HG03432 (cell line): ENCODE measurements around the gene NBEAL2.
"Not testable (repeated sequence)": the region's sequence is repeated elsewhere in the genome, so short reads cannot be mapped to it uniquely, and the experiment has no call there.

Experiments
- ATAC-seq: cut with Tn5 transposase; IDR thresholded peaks from one replicate; pipeline ENCODE4 v1.9.1; 2021; ENCODE audit warnings: mild to moderate bottlenecking, moderate library complexity; ENCODE audit not compliant: unreplicated experiment

Gene NBEAL2

GRCh38 chr3:47037302-47037701 lies 57.8 kb downstream of the NBEAL2 start:
- not testable (repeated sequence) for ATAC-seq

DNA sequence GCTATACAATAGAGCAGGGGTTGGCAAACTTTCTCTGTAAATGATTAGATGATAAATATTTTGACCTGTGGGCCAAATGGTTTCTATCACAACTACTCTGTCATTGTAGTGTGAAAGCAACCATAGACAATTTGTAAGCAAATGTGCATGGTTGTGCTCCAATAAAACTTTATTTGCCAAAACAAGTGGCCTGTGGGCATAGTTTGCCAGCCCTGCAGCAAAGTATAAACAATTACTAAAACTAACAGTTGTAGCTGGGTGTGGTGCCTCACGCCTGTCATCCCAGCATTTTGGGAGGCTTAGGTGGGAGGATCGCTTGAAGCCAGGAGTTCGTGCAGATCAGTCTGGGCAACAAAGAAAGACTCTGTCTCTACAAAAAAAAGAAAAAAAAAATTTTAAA lies 61.6 kb downstream of the NBEAL2 start:
- no peak for ATAC-seq

GRCh38 chr3:47042231-47042791 lies 62.8 kb downstream of the NBEAL2 start:
- ATAC-seq, result no peak

GRCh38 chr3:47047069-47047468 lies 67.6 kb downstream of the NBEAL2 start:
- no peak for ATAC-seq

DNA sequence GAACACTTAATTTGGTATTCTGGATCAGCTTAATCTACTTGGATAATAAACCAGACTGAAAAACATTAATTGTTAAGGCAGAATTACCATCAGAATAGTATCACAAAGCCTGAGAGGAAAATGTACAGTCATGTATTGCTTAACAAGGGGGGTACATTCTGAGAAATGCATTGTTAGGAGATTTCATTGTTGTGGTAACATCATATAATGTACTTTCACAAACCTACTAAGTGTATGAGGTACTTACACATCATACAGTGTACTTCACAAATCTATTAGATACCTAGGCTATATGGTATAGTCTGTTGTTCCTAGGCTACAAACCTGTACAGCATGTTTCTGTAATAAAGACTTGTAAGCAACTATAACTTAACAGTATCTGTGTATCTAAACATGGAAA lies 68.2 kb downstream of the NBEAL2 start:
- no peak for ATAC-seq

DNA sequence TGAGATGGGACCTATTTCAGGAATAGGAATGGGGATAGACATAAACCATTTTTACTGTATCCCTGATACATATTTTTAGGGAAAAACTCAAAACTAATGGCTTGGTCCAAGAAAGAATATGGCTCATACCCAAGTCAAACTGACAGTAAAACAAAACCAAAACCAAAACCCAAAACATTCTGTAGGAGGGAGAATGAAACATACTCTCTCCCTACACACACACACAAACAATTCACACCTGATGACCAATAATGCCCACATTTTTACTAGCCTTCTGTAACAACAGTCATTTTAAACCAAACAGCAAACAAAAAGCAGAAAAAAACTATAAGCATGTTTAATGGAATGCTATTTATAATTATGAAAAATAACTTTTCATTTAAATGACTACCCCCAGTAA lies 74.9 kb downstream of the NBEAL2 start:
- no peak for ATAC-seq

- ATAC-seq, result no peak
Measured at GRCh38 chr3:47056705-47057104, 77.2 kb downstream of the NBEAL2 start.

DNA sequence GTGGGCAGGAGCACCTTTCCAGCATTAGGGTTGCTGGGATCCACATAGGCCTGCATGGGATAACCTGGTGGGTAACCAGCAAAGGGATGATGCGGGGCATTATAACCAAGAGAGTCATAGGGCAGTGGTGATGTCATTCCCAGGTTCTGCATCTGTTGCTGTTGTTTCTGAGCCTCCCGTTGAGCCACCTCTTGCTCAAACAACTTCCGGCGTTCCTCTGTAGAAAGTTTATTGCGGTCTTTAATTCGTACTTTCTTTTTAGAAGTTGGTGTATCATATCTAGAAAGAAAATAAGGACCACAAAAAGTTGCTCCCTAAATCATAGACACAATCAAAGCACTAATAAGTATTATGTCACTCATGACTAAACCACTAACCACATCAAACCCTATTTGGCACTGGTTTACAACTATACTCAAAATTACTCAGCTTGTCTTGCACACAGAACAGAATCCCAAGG lies 77.8 kb downstream of the NBEAL2 start:
- no peak for ATAC-seq
